Caco-2 (cell line): ENCODE results near the gene SLC6A17. TPM values are rescaled to one million over a fixed set of nuclear protein-coding genes. Genes with fewer than 3 reads are reported as not detected.

Source experiments
- BruUV-seq: library from RNA; stranded (reverse); fragments of 400-500 nt; replicated peaks from 2 replicates; lab custom pipeline; 2021; lab: Mats Ljungman, UMichigan
- CTCF ChIA-PET: fragments of 300-600 bp; sonication (Branson Sonifier 250); formaldehyde crosslinking; loops from one replicate; lab custom pipeline; 2022; ENCODE audit warnings: antibody characterized with exemption; lab: Charles Lee
- POLR2A ChIA-PET: fragments of 300-600 bp; sonication (Branson Sonifier 250); formaldehyde crosslinking; loops from one replicate; lab custom pipeline; 2022; ENCODE audit warnings: antibody characterized with exemption; lab: Charles Lee
- DNase-seq, 2 experiments: peaks; one replicate each; pipeline versions ENCODE4 v3.0.0 to v3.0.0-alpha.2; 2020 to 2022
- H3K27me3 ChIP-seq: replicated peaks from 2 replicates; pipeline ENCODE4 v1.6.0; 2011; ENCODE audit warnings: low read length; ENCODE audit not compliant: control insufficient read depth, insufficient read depth
- H3K36me3 ChIP-seq: 2 replicates; pipeline ENCODE4 v1.5.1; 2011; ENCODE audit warnings: low read length; ENCODE audit not compliant: control insufficient read depth, insufficient read depth
- H3K4me1 ChIP-seq: fragments of 250-450 bp; sonication (Bioruptor Pico); 2 replicates; pipeline ENCODE4 v1.5.1; 2020; ENCODE audit warnings: mild to moderate bottlenecking
- H3K4me3 ChIP-seq: 2 replicates; pipeline ENCODE4 v1.5.1; 2011; ENCODE audit warnings: low read depth, mild to moderate bottlenecking, control low read depth, low read length
- H3K9me3 ChIP-seq: fragments of 250-450 bp; sonication (Bioruptor Pico); 2 replicates; pipeline ENCODE4 v1.5.1; 2020; ENCODE audit warnings: mild to moderate bottlenecking, moderate library complexity
- H3K27ac Mint-ChIP-seq: one replicate; pipeline ENCODE4 v1.8.0; 2022; ENCODE audit warnings: mixed read lengths; ENCODE audit not compliant: unreplicated experiment
- H3K27me3 Mint-ChIP-seq: one replicate; pipeline ENCODE4 v1.8.0; 2022; ENCODE audit warnings: mixed read lengths; ENCODE audit not compliant: insufficient read depth, unreplicated experiment
- H3K36me3 Mint-ChIP-seq: one replicate; pipeline ENCODE4 v1.8.0; 2022; ENCODE audit warnings: mild to moderate bottlenecking, mixed read lengths; ENCODE audit not compliant: insufficient read depth, unreplicated experiment
- H3K4me1 Mint-ChIP-seq: one replicate; pipeline ENCODE4 v1.8.0; 2022; ENCODE audit warnings: low read depth, mixed read lengths; ENCODE audit not compliant: unreplicated experiment
- H3K4me3 Mint-ChIP-seq: one replicate; pipeline ENCODE4 v1.8.0; 2022; ENCODE audit warnings: mild to moderate bottlenecking, moderate library complexity, mixed read lengths; ENCODE audit not compliant: unreplicated experiment
- H3K9me3 Mint-ChIP-seq: one replicate; pipeline ENCODE4 v1.8.0; 2022; ENCODE audit warnings: mixed read lengths; ENCODE audit not compliant: unreplicated experiment
- CTCF ChIP-seq, 2 experiments: fragments of 200-600 bp in 1 of 2; IDR thresholded peaks; 1 replicate in 1 of 2; 2 replicates in 1 of 2; pipeline versions ENCODE4 v1.5.1 to v1.8.0; 2011 to 2022; ENCODE audit warnings: antibody characterized with exemption in 1 of 2, control low read depth in 1 of 2, inconsistent platforms in 1 of 2, low read depth in 1 of 2, low read length in 1 of 2, mild to moderate bottlenecking in 1 of 2, moderate library complexity in 1 of 2; ENCODE audit not compliant: insufficient read depth in 1 of 2, severe bottlenecking in 1 of 2, unreplicated experiment in 1 of 2
- intact Hi-C: fragments of 100-400 bp; cut with micrococcal nuclease; formaldehyde crosslinking; loops from one replicate; pipeline ENCODE4 v1.10.0; 2022; ENCODE audit not compliant: unreplicated experiment
- total RNA-seq: library from RNA; stranded (reverse); gene quantifications from 2 replicates; pipeline ENCODE4 v1.2.3, GENCODE V29; 2022

The SLC6A17 gene
- total RNA-seq, 1 experiment from 2014 or later, result not detected

GRCh38 chr1:110170766-110171733, 20.8 kb downstream of the SLC6A17 start:
- H3K27ac Mint-ChIP-seq, result no peak overlapping the region
- no peak for DNase-seq
- intact Hi-C loops, result no loop called here
- ChIA-PET CTCF (no interaction called here), POLR2A (no interaction called here)
- no peaks in the 10 kb centered on the region for H3K4me1 Mint-ChIP-seq
- Histone ChIP-seq H3K27me3 (no peaks in the 10 kb centered on the region), H3K4me1 (no peaks in the 10 kb centered on the region), H3K4me3 (no peak overlapping the region), H3K36me3 (no peaks in the 10 kb centered on the region), H3K9me3 (no peaks in the 10 kb centered on the region)
- no peak for TF ChIP-seq CTCF (IDR thresholded peaks at IDR 0.05; ENCODE audit: insufficient read depth in 1 of 2, low read depth in 1 of 2, low read length in 1 of 2, severe bottlenecking in 1 of 2, unreplicated experiment in 1 of 2)
- no peaks in the 10 kb centered on the region for H3K9me3 Mint-ChIP-seq
- no peaks in the 10 kb centered on the region for H3K36me3 Mint-ChIP-seq
- H3K4me3 Mint-ChIP-seq, result no peak overlapping the region
- H3K27me3 Mint-ChIP-seq, result peaks cover 9% of the 10 kb centered on the region
- BruUV-seq, result no TSS peak

GRCh38 chr1:110172001-110172400, 21.7 kb downstream of the SLC6A17 start:
- no peak for DNase-seq
- TF ChIP-seq CTCF (IDR thresholded peaks at IDR 0.05; ENCODE audit: insufficient read depth in 1 of 2, low read depth in 1 of 2, low read length in 1 of 2, severe bottlenecking in 1 of 2, unreplicated experiment in 1 of 2), result no peak
- no TSS peak for BruUV-seq
- no peaks in the 10 kb centered on the region for H3K36me3 ChIP-seq
- Mint-ChIP-seq H3K4me1 (no peaks in the 10 kb centered on the region), H3K36me3 (no peaks in the 10 kb centered on the region), H3K27me3 (peaks cover 9% of the 10 kb centered on the region), H3K4me3 (no peak overlapping the region), H3K27ac (no peak overlapping the region), H3K9me3 (no peaks in the 10 kb centered on the region)
- H3K27me3 ChIP-seq, result no peaks in the 10 kb centered on the region
- no peaks in the 10 kb centered on the region for H3K9me3 ChIP-seq
- intact Hi-C loops, result no loop called here
- H3K4me1 ChIP-seq, result no peaks in the 10 kb centered on the region
- CTCF ChIA-PET, result no interaction called here
- POLR2A ChIA-PET, result no interaction called here
- H3K4me3 ChIP-seq, result no peak overlapping the region

GRCh38 chr1:110173466-110174105, 23.3 kb downstream of the SLC6A17 start:
- H3K36me3 Mint-ChIP-seq, result no peaks in the 10 kb centered on the region
- H3K27me3 ChIP-seq, result no peaks in the 10 kb centered on the region
- no peaks in the 10 kb centered on the region for H3K9me3 Mint-ChIP-seq
- TF ChIP-seq CTCF (IDR thresholded peaks at IDR 0.05; ENCODE audit: insufficient read depth in 1 of 2, low read depth in 1 of 2, low read length in 1 of 2, severe bottlenecking in 1 of 2, unreplicated experiment in 1 of 2), result no peak
- BruUV-seq, result no TSS peak
- H3K4me1 Mint-ChIP-seq, result no peaks in the 10 kb centered on the region
- POLR2A ChIA-PET, result no interaction called here
- no peak overlapping the region for H3K4me3 ChIP-seq
- DNase-seq, result no peak
- no peak overlapping the region for H3K4me3 Mint-ChIP-seq
- H3K9me3 ChIP-seq, result no peaks in the 10 kb centered on the region
- H3K4me1 ChIP-seq, result no peaks in the 10 kb centered on the region
- no peaks in the 10 kb centered on the region for H3K36me3 ChIP-seq
- H3K27ac Mint-ChIP-seq, result no peak overlapping the region
- intact Hi-C loops, result no loop called here
- H3K27me3 Mint-ChIP-seq, result peaks cover 9% of the 10 kb centered on the region
- CTCF ChIA-PET, result no interaction called here
